ENCODE measurements around the gene EIF3D. TPM values are rescaled to one million over a fixed set of nuclear protein-coding genes. Genes with fewer than 3 reads are reported as not detected.

Gene EIF3D
- total RNA-seq, 1 experiment from 2014 or later = 237 TPM

DNA sequence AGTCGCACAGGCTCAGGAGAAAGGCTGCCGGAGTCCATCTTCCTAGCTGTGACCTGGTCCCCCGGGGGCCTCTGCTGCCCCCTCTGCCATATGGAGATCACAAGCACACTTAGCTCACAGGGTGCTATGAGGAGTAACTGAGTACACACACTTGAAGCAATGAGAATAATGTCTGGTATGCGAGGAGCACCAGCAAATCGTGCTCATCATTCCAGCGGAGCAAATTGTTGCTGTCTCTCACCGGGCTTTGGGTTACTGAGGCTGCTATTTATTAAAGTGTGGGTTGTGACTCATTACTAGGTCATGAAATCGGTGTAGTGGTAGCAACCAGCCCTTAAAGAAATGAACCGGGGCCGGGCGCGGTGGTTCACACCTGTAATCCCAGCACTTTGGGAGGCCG, 48.1 kb upstream of the EIF3D start (continued):
- TF ChIP-seq, protein P1, sequence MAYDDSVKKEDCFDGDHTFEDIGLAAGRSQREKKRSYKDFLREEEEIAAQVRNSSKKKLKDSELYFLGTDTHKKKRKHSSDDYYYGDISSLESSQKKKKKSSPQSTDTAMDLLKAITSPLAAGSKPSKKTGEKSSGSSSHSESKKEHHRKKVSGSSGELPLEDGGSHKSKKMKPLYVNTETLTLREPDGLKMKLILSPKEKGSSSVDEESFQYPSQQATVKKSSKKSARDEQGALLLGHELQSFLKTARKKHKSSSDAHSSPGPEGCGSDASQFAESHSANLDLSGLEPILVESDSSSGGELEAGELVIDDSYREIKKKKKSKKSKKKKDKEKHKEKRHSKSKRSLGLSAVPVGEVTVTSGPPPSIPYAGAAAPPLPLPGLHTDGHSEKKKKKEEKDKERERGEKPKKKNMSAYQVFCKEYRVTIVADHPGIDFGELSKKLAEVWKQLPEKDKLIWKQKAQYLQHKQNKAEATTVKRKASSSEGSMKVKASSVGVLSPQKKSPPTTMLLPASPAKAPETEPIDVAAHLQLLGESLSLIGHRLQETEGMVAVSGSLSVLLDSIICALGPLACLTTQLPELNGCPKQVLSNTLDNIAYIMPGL (CRISPR knock-in tag; IDR thresholded peaks at IDR 0.05) = no peak
- no peak for TF ChIP-seq NR1H2 (CRISPR knock-in tag; IDR thresholded peaks at IDR 0.05)
- no peak for TF ChIP-seq MYBL2 (CRISPR knock-in tag; IDR thresholded peaks at IDR 0.05)

DNA sequence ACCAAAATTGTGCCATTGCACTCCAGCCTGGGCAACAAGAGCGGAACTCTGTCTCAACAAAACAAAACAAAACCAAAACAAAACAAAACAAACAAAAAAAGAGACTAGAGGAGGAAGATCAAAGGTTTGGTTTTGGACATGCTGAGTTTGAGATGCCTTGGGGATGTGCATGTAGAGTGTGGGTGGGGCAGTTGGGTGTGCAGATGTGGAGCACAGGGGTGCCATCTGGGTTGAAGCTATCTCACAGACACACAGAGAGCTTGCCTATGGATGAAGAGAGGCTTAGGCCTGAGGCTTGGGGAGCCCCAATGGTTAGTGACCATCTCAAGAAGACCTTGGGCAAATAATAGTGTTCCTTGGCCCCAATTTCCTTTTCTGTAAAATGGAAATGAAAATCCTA, 45.8 kb upstream of the EIF3D start:
- ChIA-PET POLR2A (no interaction called here), CTCF (no interaction called here)
- H3K27me3 Mint-ChIP-seq (ENCODE audit: low read depth) = no peaks in the 10 kb centered on the region
- no peak overlapping the region for H3K4me3 Mint-ChIP-seq
- peaks cover 5% of the 10 kb centered on the region for H3K4me1 Mint-ChIP-seq
- H3K27ac Mint-ChIP-seq = no peak overlapping the region
- no peaks in the 10 kb centered on the region for H3K9me3 Mint-ChIP-seq
- no peak for ATAC-seq
- no peaks in the 10 kb centered on the region for H3K36me3 Mint-ChIP-seq
- DNase-seq (ENCODE audit: low spot score) = no peak
- TF ChIP-seq MXD4 (CRISPR knock-in tag; IDR thresholded peaks at IDR 0.05; ENCODE audit: borderline replicate concordance) (no peak), JAZF1 (CRISPR knock-in tag; IDR thresholded peaks at IDR 0.05) (no peak), SMAD4 (CRISPR knock-in tag; IDR thresholded peaks at IDR 0.05) (no peak), IRF2 (CRISPR knock-in tag; IDR thresholded peaks at IDR 0.05; ENCODE audit: borderline replicate concordance, low read depth) (no peak), NFATC4 (CRISPR knock-in tag; IDR thresholded peaks at IDR 0.05) (no peak), STAT6 (CRISPR knock-in tag; conservative IDR thresholded peaks at IDR 0.05; ENCODE audit: low read depth) (no peak), ZNF138 (CRISPR knock-in tag; conservative IDR thresholded peaks at IDR 0.05) (no peak), JUN (CRISPR knock-in tag; IDR thresholded peaks at IDR 0.05) (no peak), HMGA2 (CRISPR knock-in tag; IDR thresholded peaks at IDR 0.05) (no peak), TCF7 (CRISPR knock-in tag; IDR thresholded peaks at IDR 0.05; ENCODE audit: low read depth) (no peak), NR1H2 (CRISPR knock-in tag; IDR thresholded peaks at IDR 0.05) (no peak), OVOL2 (CRISPR knock-in tag; IDR thresholded peaks at IDR 0.05; ENCODE audit: borderline replicate concordance) (no peak), ZNF396 (CRISPR knock-in tag; IDR thresholded peaks at IDR 0.05; ENCODE audit: borderline replicate concordance) (no peak), NR3C1 (CRISPR knock-in tag; conservative IDR thresholded peaks at IDR 0.05; ENCODE audit: low read depth) (no peak), RELA (CRISPR knock-in tag; IDR thresholded peaks at IDR 0.05; ENCODE audit: borderline replicate concordance) (no peak), TEAD1 (CRISPR knock-in tag; IDR thresholded peaks at IDR 0.05) (no peak), KAT7 (CRISPR knock-in tag; IDR thresholded peaks at IDR 0.05; ENCODE audit: borderline replicate concordance) (no peak)

GRCh38 chr22:36573815-36574363, 44.9 kb upstream of the EIF3D start:
- ChIA-PET CTCF (no interaction called here), POLR2A (interaction anchor here (1.3 kb wide), 1 partner anchor 12 kb away, joined by 3 read pairs; no protein-coding TSS in a partner anchor)
- H3K4me3 Mint-ChIP-seq = no peak overlapping the region
- no peaks in the 10 kb centered on the region for H3K9me3 Mint-ChIP-seq
- H3K4me1 Mint-ChIP-seq = peaks cover 7% of the 10 kb centered on the region
- TF ChIP-seq FOXP1 (CRISPR knock-in tag; IDR thresholded peaks at IDR 0.05; ENCODE audit: borderline replicate concordance) (no peak), FOXK1 (CRISPR knock-in tag; IDR thresholded peaks at IDR 0.05) (no peak), ZNF263 (CRISPR knock-in tag; IDR thresholded peaks at IDR 0.05; ENCODE audit: low read depth) (peak; percentile 95)
- no peaks in the 10 kb centered on the region for H3K27me3 Mint-ChIP-seq (ENCODE audit: low read depth)
- ATAC-seq (no peak), DNase-seq (ENCODE audit: low spot score) (no peak)
- no peaks in the 10 kb centered on the region for H3K36me3 Mint-ChIP-seq
- no peak overlapping the region for H3K27ac Mint-ChIP-seq

All from WTC11 (cell line).